ENCODE data around the gene KANSL1. TPM values are rescaled to one million over a fixed set of nuclear protein-coding genes. Genes with fewer than 3 reads are reported as not detected.

Gene KANSL1
- total RNA-seq, 3 donors from 2014 or later: 80.2 to 107 (median 88.8) TPM

- Histone ChIP-seq H3K9me3 (no peaks in the 10 kb centered on the region), H3K4me3 (no peak overlapping the region), H3K4me1 (ENCODE audit: low read depth) (peaks cover 9% of the 10 kb centered on the region), H3K36me3 (ENCODE audit: low read depth) (no peaks in the 10 kb centered on the region)
- TF ChIP-seq CTCF (IDR thresholded peaks at IDR 0.05): no peak
- DNase-seq (no peak), ATAC-seq (no peak)
- intact Hi-C loops (cut with DNase I, micrococcal nuclease): no loop called here
Measured at GRCh38 chr17:46120537-46120936, 72.7 kb downstream of the KANSL1 start.

GRCh38 chr17:46120078-46120477 is 73.2 kb downstream of the KANSL1 start:
- no peak for TF ChIP-seq CTCF (IDR thresholded peaks at IDR 0.05)
- H3K4me1 ChIP-seq (ENCODE audit: low read depth): peaks cover 9% of the 10 kb centered on the region
- ATAC-seq (no peak), DNase-seq (no peak)
- intact Hi-C loops (cut with DNase I, micrococcal nuclease): no loop called here
- no peak overlapping the region for H3K4me3 ChIP-seq
- no peaks in the 10 kb centered on the region for H3K36me3 ChIP-seq (ENCODE audit: low read depth)
- H3K9me3 ChIP-seq: no peaks in the 10 kb centered on the region

DNA sequence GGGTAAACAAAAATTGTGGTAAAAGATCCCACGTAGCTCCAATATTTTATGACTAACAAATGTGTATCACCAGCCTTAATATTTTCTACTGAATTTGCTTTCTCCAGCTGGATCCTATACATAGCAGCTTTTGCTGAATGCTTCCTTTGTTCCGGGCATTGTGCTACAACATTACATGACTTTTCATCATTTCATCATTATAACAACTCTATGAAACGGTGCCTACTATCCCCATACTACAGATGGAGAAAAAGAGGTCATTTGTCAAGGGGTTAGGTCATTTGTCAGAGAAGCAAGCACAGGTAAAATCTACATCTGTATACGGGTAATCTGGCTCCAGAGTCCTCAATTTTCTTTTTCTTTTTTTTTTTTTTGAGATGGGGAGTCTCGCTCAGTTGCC is 74.3 kb downstream of the KANSL1 start:
- no peak for TF ChIP-seq CTCF (IDR thresholded peaks at IDR 0.05)
- DNase-seq: no peak
- Histone ChIP-seq H3K4me1 (ENCODE audit: low read depth) (peaks cover 9% of the 10 kb centered on the region), H3K9me3 (no peaks in the 10 kb centered on the region), H3K4me3 (no peak overlapping the region), H3K36me3 (ENCODE audit: low read depth) (no peaks in the 10 kb centered on the region)
- no peak for ATAC-seq
- intact Hi-C loops (cut with DNase I, micrococcal nuclease): no loop called here

- Histone ChIP-seq H3K9me3 (no peaks in the 10 kb centered on the region), H3K36me3 (ENCODE audit: low read depth) (no peaks in the 10 kb centered on the region), H3K4me3 (no peak overlapping the region), H3K4me1 (ENCODE audit: low read depth) (peaks cover 9% of the 10 kb centered on the region)
- ATAC-seq (no peak), DNase-seq (no peak)
- intact Hi-C loops (cut with DNase I, micrococcal nuclease): no loop called here
- no peak for TF ChIP-seq CTCF (IDR thresholded peaks at IDR 0.05)
Measured at GRCh38 chr17:46117850-46118696, 75.2 kb downstream of the KANSL1 start.

DNA sequence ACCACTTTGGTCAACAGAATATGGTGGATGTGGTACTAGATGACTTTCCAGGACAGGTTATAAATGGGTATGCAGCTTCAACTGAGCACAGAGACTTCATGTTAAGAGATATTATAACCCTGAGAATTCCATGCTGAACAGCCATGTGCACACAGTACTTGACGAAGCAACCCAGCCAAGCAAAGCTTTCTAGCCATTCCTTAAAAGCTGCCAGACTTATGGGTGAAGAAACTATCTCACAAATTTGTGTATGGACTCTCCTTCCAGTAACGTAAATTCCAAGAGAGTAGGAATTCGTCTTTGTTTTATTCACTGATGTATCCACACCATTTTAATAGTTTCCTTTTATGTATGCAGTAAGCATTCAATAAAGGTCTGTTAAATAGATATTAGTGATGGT is 76.1 kb downstream of the KANSL1 start:
- TF ChIP-seq CTCF (IDR thresholded peaks at IDR 0.05): no peak
- intact Hi-C loops (cut with DNase I, micrococcal nuclease): no loop called here
- H3K9me3 ChIP-seq: no peaks in the 10 kb centered on the region
- no peaks in the 10 kb centered on the region for H3K36me3 ChIP-seq (ENCODE audit: low read depth)
- no peak for ATAC-seq
- DNase-seq: no peak
- peaks cover under 1% of the 10 kb centered on the region for H3K4me1 ChIP-seq (ENCODE audit: low read depth)
- H3K4me3 ChIP-seq: no peak overlapping the region
